Activated CD8-positive, alpha-beta memory T cell treated with anti-CD3 and anti-CD28 coated beads, Interleukin-2, amount 50 U/mL, for 1 hour (primary cell): ENCODE measurements around the gene SLC27A3.
"Not testable (repeated sequence)": the region's sequence is repeated elsewhere in the genome, so short reads cannot be mapped to it uniquely, and the experiment has no call there.

Source experiments
- DNase-seq: peaks from one replicate; pipeline ENCODE4 v3.0.0-alpha.2; 2020; ENCODE audit errors: extremely low read depth

Gene SLC27A3

DNA sequence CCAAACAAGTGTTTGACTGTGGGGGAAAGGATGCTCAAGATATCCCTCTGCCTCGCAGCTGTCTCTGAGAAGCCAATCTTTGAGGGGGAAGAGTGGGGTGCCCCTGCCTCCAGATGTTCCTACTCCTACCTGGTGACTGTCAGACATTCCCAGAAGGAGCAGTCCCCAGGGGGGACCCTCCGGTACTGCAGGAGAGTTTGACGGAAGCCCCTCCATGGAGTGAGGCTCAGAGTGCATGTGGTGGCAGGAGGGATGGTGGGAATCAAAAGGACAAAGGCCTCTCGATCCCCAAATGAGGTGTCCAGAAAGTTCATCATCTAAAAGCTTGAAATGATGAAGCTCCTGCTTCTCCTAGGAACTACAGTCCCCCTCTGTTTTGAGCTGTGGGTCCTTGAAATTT is 5.3 kb downstream of the SLC27A3 start:
- no peak for DNase-seq

DNA sequence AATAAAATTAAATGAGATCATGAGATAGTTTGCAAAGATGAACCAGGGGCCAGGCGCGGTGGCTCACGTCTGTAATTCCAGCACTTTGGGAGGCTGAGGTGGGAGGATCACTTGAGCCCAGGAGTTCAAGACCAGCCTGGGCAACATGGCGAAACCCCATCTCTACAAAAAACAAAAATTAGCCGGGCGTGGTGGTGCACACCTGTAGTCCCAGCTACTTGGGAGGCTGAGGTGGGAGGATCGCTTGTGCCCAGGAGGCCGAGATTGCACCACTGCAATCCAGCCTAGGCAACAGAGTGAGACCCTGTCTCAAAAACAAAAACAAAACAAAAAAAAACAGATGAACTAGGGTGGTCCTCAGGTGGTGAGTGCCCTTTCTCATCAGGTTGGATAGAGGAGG is 7.4 kb downstream of the SLC27A3 start:
- not testable (repeated sequence) for DNase-seq

DNA sequence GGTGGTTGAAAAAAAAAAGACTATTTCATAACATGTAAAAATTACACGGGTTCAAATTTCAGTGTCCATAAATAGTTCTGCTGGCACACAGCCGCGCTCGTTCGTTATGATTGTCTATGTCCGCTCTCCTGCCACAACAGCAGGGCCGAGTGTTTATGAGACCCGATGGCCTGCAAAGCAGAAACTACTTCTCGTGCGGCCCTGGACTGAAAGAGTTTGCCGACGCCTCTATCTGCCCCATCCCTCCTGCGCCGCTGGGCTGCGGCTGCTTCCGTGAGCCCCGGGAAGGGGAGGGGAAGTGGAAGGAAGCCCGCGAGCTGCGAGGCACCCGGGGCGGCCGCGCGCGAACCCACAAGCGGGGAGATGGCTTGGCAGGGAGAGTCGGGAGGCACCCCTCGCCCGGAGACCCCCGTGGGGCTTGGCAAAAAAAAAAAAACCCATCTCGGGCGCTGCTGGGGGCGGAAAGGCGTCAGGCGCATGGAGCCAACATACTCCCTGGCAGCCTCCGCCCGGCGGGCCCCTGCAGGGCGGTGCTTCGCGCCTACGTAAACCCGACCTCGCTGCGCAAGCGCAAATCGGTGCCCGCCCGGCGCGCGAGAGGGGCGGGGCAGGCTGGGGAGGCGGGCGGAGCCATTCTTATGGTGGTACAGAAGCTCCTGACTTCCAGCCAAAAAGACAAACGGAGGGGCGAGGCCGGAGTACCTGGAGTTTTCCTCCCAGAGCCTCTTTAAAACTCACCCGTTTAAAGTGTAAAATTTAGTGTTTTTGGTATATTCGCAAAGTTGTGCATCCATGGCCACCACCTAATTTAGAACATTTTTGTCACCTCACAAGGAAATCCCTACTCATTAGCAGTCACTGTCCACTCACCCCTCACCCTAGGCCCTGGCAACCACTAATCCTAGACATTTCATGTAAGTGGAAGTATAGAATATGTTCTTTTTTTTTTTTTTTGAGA is 8.3 kb downstream of the SLC27A3 start:
- DNase-seq, result peak; percentile 54

DNA sequence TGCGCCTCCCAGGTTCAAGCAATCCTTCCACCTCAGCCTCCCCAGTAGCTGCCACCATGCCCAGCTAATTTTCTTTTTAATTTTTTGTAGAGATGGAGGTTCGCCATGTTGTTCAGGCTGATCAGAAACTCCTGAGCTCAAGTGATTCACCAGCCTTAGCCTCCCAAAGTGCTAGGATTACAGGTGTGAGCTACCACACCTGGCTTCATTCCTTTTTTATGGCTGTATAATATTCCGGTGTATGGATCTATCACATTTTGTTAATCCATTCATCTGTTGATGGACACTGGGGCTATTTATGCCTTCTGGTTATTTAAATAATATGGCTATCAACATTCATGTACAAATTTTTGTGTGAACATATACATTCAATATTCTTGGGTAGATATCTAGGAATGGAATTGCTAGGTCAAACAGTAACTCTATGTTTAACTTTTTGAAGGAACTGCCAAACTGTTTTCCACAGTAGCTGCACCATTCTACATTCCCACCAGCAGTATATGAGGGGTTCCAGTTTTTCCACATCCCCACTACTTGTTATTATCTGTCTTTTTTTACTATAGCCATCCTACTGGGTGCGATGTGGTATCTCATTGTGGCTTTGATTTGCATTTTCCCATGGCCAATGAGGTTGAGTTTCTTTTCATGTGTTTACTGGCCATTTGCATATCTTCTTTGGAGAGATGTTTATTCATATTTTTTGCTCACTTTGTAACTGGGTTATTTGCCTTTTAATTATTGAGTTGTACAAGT is 11.0 kb downstream of the SLC27A3 start:
- DNase-seq, result no peak

DNA sequence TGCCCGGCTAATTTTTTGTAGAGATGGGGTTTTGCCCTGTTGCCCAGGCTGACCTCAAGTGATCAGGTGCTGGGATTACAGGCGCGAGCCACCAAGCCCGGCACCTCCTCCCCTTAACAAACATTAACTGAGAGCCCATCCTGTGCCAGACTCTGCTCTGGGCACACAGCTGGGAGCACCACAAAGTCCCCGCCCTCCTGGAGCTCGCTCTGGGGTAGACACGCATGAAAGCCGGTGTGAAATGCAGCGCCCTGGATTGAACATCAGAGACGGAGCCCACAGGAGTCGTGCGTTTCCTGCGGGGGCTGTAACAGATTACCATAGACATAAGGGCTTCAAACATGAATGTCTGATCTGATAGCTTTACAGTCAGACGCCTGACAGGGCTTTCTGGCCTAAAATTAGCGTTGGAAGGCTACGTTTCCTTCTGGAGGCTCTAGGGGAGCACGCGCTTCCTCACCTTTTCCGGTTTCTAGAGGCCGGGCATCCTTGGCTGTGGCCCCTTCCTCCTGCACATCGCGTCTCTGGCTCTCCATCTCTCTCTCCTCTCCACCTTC is 14.3 kb downstream of the SLC27A3 start:
- DNase-seq, result no peak

DNA sequence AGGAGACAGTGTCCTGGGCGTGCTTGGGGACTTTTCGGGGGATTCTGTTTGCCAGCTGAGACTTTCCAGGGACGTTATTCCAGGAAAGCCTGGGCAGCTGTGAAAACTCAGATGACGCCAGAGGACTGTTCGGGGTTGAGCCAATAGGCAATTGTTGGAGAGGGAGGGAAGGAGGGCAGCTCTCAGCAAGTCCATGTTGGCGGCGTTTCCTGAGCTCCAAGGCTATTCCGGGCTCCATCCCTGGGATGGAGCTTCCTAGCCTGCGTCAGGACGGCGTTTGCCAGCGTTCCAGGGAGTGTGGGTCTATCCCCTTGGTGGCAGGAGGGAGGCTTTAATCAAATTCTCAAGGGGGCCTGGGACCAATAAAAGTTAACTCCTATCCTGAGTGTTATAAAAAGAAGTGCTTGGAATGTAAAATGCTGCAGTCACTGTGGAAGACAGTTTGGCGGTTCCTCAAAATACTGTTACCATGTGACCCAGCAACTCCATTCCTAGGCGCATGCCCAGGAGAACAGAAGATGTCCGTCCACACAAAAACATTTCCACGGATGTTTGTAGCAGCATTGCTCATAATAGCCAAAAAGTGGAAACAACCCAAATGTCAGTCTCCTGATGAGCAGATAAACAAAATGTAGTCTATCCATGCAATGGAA is 15.2 kb downstream of the SLC27A3 start:
- DNase-seq, result no peak

DNA sequence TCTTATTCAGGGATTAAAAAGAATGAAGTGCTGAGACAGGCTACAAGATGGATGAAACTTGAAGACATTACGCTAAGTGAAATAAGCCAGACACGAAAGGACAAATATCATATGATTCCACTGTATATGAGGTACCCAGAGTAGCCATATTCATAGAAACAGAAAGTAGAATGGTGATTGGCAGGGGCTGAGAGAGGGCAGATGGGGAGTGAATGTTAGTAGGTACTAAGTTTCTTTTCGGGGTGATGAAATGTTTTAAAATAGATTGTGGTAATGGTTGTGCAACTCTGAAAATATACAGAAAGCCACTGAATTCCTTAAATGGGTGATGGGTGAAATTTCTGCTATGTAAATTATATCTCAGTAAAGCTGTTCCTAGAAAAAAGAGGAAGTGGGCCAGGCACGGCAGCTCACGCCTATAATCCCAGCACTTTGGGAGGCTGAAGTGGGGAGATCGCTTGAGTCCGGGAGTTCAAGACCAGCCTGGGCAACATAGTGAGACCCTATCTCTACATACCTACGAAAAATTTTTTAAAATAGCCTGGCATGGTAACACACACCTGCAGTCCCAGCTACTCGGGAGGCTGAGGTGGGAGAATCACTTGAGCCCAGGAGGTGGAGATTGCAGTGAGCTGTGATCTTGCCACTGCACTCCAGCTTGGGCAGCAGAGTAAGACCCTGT is 15.9 kb downstream of the SLC27A3 start:
- DNase-seq, result no peak

DNA sequence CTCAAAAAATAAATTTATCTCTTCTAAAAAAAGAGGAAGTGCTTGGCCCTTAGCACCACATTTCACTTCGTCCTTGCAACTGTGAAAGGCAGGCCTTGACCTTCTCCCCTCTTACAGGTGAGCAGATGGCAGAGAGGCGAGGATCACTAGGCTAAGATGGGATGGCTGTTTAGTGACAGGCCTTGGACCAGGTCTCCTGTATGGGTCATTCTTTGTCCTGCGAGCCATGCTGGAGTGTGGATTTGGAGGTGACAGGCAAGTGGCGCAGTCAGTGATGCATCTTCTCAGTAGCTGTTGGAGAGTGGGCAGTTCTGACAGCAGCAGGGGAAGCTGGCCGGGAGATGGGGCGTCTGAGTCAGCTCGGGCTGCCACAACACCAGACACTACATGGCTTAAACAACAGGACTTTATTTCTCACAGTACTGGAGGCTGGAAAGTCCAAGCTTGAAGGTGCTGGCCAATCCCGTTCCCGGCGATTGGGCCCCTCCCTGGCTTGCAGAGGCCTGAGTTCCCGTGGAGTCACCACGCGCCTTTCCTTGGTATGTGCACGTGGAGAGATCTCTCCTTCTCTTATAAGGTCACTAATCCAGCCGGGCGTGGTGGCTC is 16.5 kb downstream of the SLC27A3 start:
- no peak for DNase-seq

DNA sequence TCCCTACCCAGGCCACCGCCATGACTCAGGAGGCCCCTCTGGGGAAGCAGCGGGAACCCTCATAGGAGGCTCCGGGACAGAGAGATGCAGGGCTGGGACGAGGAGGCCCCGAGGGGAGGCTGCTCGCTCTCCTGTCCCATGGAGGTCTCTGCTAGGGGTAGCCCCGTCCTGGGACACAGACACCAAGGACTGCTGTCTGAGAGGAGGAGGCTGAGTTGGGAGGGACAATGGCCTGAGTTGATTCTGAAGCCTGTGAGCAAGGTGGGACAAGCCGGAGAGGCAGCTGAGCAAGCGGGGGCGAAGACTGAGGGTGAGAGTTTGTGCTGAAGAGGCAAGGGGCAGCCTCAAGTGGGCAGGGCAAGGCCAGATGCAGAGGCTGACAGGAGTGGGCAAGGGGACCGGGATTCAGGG is 17.4 kb downstream of the SLC27A3 start:
- DNase-seq, result no peak

DNA sequence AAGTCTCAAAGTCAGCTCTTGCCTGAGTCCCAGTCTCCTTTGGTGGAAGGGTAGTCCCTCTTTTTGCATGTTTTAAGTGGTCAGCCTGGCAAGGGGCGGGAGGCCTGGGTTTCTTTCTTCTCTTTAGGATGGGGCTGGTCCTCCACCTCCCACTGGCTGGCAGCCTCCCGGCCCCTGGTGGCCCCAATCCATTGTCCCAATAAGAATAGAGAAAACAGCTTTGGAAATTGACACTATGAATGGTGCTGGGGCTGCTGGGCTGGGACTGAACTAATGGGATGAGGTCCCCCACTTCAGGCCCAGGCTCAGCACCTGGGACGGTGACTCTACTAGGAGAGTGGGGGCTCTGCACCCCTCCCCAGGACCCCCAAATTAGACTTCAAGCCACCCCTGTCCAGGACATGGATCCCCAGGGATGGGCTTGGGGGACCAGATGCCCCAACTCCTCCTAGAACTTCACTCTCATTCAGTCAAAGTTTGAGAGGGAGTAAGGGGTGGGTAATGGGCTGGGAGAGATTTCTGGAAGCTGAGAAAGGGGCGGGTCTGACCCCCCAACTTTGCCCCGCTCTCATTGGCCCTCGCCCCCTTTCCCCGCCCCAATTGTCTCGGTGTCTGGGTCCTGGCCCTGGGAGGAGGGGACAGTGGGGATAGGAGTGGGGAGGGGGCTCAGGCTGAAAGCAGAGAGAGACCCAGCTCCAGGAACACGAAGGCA is 18.2 kb downstream of the SLC27A3 start:
- no peak for DNase-seq

DNA sequence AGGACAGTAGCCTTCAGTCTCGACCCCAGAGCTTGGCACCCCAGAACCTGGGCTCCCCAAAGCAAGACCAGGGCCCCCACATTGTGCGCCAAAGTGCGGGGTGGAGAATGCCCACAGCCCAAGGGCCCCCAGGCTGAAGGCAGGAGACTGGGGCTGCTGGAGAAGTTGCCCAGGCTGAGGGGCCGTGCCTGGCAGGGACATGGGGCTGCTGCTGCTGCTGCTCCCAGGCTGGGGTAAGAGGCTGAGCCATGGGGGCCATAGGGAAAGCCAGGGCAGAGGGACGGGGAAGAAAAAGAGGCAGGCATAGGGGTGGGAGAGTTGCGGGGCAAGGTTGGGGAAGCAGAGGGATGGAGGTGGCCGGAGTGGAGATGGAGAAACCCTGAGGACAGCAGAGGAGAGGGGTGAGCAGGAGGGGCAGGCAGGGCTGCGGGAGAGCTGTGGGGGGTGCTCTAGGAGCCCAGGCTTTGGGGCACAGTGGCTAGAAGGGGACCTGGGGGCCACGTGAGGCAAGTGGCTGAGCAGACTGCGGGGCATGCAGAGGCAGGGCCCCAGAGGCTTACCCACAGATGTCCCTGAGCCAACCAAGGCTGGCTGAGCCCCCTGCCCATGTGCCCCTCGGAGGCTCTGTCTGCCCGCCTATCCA is 18.9 kb downstream of the SLC27A3 start:
- no peak for DNase-seq

DNA sequence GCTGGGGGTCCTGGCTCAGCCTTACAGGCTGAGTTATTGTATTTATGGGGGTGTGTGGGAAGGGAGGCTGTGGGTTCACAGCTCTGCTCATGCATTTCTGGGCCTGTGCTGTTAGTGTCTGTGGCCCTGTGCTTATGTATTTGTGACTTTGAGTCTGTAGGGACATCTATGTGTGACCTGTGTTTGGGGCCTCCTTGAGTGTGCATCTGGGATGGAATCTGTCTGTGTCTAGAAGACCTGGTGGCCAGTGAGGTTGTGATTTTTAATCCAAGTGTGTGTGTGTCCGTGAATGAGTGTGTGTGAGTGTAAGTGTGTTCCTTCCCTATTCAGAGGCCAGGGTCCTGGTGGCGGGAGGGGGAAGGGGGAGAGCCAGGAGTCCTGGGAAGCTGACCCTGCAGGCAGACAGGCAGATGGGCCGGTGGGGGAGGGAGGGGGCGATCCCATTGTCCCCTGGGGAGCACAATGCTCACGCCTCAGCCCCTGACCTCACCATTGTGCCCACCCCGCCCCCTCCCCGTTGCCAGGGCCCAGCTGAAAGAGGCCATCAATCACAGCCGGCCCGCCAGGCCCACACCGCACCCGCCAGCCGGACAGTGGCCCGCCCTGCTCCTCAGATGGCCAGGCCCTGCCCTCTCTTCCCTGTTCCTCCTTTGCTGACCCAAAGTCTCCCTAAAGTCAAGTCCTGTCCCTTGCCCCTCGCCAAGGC is 19.6 kb downstream of the SLC27A3 start:
- DNase-seq, result no peak

DNA sequence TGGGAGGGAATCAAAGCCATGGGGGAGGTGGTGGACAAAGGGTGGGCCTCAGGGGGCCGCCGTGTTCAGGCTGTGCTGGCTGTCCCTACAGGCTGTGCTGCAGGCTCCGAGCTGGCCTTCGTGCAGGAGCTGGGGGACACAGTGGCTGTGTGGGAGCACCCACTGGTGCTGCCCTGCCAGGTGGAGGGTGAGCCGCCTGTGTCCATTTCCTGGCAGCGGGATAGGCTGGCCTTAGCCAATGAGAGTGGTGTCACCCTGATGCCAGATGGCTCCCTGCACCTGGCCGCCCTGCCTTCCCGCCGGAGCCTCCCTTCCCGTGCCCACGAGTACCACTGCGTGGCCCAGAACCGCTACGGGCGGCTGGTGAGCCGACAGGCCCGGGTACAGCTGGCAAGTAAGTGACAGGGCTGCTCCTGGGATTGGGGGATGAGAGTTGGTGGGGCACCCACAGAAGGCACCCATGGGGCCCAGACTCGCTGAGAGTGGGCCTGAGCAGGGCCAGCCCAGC is 20.2 kb downstream of the SLC27A3 start:
- no peak for DNase-seq

DNA sequence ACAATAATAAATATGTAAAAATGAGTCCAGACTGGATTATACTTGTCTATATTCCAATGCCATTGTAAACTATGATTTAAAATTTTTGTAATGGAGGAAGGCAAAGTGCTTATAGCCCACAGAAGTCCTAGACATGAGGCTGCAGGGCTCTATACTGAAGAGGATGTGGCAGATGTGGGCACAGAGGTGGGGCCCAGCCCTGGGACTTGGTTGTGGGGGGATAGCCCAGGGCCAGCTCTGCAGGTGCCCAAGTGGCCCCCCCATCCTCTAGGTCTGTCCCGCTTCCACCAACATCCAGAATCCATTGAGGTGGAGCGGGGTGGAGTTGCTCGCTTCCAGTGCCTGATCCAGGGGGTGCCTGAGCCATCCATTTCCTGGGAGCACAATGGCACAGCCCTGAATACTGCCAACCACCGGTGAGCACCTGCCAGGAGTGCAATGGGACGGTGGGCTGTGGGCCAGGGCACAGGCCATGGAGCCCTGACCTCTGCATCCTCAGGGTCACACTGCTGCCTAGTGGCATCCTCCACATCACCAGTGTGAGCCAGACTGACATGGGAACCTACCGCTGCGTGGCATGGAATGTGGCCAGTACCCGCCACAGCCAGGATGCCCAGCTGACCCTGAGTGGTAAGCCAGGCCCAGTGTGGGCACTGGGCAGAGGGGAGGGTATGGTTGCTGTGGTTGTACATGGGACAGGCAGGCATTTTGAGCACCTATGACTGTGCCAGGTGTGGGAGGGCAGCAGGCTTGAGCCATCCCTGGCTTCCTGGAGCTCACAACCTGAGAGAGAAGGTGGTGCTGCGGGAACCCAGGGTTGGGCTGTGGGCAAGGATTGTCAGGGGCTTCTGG is 21.0 kb downstream of the SLC27A3 start:
- no peak for DNase-seq

DNA sequence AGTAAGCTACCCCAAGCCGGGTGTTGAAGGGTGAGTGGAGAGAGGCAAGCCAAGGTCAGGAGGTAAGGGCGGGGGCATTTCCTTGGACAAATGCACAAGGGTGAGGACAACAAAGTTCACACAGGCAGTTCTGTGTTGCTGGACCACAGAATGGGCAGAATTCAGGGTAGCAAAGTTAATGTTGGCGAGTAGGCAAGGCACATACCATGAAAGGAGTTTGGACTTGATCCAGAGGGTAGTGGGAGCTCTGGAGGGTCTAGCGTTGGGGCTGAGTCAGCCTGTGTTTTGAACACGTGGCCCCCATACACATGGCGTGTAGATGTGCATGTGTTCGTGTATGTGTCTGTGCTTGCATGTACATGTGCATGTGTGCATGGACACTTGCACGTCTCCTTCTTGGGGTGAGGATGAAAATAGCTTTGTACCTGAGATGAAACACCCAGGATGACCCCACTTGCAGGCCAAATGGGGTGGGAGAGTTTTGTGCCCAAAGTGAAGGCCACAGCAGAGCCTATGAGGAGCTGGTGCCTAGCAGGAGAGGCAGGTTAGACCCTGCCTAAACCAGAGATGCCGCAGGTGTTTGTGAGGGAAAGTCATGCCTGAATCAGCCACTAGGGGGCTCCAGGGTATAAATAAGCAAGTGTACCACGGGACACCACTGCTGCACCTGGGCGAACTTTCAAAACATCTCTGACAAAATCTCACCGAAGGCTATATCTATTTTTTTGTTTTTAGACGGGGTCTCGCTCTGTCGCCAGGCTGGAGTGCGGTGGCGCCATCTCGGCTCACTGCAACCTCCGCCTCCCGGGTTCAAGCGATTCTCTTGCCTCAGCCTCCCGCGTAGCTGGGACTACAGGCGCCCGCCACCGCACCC is 21.8 kb downstream of the SLC27A3 start:
- DNase-seq, result peak; percentile 67

DNA sequence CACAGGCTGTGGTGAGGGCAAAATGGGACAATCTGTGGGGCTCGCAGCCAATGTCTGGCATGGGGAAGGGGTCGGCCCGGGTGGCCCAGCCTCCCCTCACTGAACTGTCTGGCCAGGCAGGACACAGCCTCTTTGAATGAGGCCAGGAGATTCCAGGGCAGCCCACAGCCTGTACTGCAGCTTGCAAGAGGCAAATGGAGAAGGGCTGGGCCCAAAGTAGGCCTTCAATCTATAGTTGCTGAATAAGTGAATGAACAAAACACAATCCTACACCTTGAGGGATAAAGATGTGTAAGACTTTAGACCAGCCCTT is 23.2 kb downstream of the SLC27A3 start:
- DNase-seq, result no peak

DNA sequence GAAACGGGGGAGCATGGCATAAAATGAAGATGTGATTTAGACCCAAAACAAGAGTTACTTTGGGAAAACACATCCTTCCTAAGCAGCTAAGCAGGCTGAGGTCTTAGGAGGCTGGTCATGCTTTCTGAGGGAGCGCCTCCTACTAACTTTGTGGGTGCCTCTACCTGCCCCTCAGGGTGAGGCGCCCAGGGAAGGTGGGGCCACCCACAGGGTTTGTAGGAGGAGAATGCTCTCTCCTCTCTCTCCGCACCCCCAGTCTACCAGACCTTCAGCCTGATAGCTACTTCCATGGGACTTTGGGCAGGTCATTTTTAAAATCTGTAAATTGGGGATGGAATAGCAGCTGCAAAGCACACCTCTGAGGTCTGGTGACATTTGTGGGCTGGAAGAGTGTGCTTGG is 23.8 kb downstream of the SLC27A3 start:
- DNase-seq, result no peak
